Keratinocyte (primary cell): ENCODE results near the gene TMEM150B.

Source experiments
- EZH2 ChIP-seq: IDR thresholded peaks from one replicate; pipeline ENCODE4 v1.6.1; 2012; ENCODE audit warnings: inconsistent platforms, mild to moderate bottlenecking, low read length, moderate library complexity
- TF ChIP-seq, protein P1 (sequence below), 3 experiments: IDR thresholded peaks in 1 of 3; conservative IDR thresholded peaks in 1 of 3; optimal IDR thresholded peaks in 1 of 3; 2 replicates in 2 of 3; 3 replicates in 1 of 3; pipeline versions ENCODE3 to v1.5.1; 2011; ENCODE audit warnings: low read length in 3 of 3, mild to moderate bottlenecking in 3 of 3, moderate library complexity in 2 of 3, control low read depth in 1 of 3, inconsistent platforms in 1 of 3; ENCODE audit not compliant: insufficient read depth in 2 of 3; ENCODE audit errors: extremely low read depth in 1 of 3

GRCh38 chr19:55358493-55358892 lies 33.4 kb upstream of the TMEM150B start:
- TF ChIP-seq, protein P1, sequence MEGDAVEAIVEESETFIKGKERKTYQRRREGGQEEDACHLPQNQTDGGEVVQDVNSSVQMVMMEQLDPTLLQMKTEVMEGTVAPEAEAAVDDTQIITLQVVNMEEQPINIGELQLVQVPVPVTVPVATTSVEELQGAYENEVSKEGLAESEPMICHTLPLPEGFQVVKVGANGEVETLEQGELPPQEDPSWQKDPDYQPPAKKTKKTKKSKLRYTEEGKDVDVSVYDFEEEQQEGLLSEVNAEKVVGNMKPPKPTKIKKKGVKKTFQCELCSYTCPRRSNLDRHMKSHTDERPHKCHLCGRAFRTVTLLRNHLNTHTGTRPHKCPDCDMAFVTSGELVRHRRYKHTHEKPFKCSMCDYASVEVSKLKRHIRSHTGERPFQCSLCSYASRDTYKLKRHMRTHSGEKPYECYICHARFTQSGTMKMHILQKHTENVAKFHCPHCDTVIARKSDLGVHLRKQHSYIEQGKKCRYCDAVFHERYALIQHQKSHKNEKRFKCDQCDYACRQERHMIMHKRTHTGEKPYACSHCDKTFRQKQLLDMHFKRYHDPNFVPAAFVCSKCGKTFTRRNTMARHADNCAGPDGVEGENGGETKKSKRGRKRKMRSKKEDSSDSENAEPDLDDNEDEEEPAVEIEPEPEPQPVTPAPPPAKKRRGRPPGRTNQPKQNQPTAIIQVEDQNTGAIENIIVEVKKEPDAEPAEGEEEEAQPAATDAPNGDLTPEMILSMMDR (optimal IDR thresholded peaks at IDR 0.05 in 1 of 3, IDR thresholded peaks at IDR 0.05 in 1 of 3, conservative IDR thresholded peaks at IDR 0.05 in 1 of 3; ENCODE audit: extremely low read depth in 1 of 3, insufficient read depth in 2 of 3, low read length in 3 of 3), result no peak
- TF ChIP-seq EZH2, result no peak
